Stimulated activated CD8-positive, alpha-beta memory T cell treated with anti-CD3 and anti-CD28 coated beads, Interleukin-4, amount 100 ng/mL, for 4 hours (primary cell): ENCODE measurements around the gene PPP1R18.

Experiments used
- DNase-seq, 2 donors: peaks; one replicate each; pipeline ENCODE4 v3.0.0-alpha.2; 2020; ENCODE audit warnings: low read depth in 2 of 2, low spot score in 1 of 2

Gene PPP1R18

GRCh38 chr6:30689985-30690384 lies 3.5 kb upstream of the PPP1R18 start:
- no peak for DNase-seq

GRCh38 chr6:30689022-30689865 lies 2.8 kb upstream of the PPP1R18 start:
- no peak for DNase-seq

DNA sequence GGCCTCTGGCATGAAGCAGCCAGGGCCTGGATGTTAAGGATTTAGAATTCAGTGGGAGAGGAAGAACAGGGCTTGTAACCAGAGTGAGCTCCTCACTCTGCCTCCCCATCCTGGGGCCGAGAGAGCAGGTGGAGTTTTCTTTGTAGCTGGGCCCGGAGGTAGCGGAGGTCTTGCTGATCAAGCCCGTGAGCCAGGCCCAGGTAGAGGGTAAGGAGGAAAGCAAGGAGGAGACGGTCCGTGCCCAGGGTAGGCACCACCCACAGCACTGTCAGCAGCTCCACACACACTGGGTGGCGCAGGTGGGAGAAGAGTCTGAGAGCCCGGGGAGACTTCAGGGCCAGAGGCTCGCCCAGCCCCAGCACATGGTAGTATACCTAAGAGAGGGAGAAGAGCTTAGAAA lies 2.1 kb upstream of the PPP1R18 start:
- DNase-seq = no peak

DNA sequence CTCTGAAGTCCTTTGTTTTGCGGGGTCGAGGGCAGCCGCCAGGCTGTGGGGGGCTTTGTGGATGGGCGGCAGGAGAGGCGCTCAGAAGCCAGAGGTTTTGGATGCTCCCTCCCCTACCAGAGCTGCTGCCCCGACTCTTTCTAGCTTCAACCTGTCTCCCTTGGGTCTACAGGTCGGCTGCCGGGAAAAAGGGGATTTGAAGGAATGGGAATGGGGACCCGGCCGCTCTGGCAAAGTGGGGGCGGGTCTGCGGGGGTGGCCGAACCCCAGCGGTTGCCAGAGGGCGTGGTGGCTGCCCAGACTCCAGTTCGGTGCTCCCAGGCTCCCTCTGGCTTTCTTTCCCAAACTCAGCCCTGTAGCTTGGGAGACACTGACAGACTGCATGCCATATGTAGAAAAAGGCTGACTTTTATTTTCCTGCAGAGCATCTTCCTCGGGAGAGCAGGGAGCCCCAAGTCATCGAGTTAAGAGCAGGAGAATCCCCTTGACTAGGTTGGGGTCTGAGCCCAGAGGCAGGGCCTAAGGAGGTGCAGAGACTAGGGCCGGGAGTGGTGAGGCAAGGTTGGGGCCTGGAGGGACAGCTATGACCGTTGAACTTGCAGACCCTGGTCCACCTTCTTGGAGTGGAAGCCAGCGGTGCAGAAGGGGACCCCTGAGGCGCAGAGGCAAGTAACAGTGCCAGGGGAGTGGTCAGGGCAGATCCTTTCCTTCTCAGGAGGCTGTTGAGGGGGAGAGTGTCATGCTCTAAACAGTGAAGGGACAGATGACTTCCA lies 1.4 kb upstream of the PPP1R18 start:
- no peak for DNase-seq

- peak; percentile 48 to 68 for DNase-seq
Measured at GRCh38 chr6:30686908-30687658, 638 bp upstream of the PPP1R18 start.

- no peak for DNase-seq
Measured at GRCh38 chr6:30685157-30686008, 1.1 kb downstream of the PPP1R18 start.

DNA sequence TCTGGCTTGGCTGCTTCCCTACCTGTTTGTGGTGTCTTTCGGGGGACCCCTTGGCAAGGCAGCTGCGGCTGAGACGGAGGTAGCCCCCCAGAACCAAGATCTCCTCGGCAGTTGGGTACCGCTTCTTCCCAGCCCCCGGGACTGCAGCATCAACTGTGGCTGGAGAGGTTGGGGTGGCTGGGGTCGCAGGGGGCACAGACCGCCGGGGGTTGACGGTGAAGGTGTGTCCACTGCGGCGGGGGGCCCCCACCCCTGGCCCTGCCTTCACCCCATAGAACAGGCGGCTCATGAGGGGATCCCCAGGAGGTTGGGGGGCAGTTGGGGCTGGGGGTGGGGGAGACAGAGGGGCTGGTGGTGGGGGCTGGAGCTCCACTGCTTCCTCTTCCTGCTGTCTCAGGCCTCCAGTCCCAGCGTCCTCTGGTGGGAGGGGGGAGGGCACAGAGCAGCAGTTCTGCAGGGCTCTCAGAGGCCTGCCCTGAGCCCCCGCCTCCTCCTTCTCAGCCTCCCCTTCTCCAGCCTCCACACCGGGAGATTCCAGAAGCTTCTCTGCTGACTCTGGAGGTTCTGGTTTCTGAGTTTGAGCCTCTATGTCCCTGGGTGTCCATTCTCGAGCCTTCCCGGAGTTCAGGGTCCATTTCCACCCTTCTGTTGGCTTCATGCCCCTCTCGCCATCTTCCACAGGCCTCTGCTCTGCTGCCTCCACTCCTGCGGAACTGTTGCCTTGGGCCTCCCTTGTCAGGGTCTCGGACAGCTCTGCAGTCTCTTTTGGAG lies 1.9 kb downstream of the PPP1R18 start:
- DNase-seq = peak in 1 of 2 donors; percentile 40

GRCh38 chr6:30683980-30684338 lies 2.5 kb downstream of the PPP1R18 start:
- no peak for DNase-seq

GRCh38 chr6:30683183-30683979 lies 3.1 kb downstream of the PPP1R18 start:
- no peak for DNase-seq

GRCh38 chr6:30682143-30683117 lies 4.0 kb downstream of the PPP1R18 start:
- DNase-seq = peak; percentile 55 to 77

GRCh38 chr6:30681766-30682142 lies 4.7 kb downstream of the PPP1R18 start:
- no peak for DNase-seq

- DNase-seq = no peak
Measured at GRCh38 chr6:30679765-30680535, 6.5 kb downstream of the PPP1R18 start.

DNA sequence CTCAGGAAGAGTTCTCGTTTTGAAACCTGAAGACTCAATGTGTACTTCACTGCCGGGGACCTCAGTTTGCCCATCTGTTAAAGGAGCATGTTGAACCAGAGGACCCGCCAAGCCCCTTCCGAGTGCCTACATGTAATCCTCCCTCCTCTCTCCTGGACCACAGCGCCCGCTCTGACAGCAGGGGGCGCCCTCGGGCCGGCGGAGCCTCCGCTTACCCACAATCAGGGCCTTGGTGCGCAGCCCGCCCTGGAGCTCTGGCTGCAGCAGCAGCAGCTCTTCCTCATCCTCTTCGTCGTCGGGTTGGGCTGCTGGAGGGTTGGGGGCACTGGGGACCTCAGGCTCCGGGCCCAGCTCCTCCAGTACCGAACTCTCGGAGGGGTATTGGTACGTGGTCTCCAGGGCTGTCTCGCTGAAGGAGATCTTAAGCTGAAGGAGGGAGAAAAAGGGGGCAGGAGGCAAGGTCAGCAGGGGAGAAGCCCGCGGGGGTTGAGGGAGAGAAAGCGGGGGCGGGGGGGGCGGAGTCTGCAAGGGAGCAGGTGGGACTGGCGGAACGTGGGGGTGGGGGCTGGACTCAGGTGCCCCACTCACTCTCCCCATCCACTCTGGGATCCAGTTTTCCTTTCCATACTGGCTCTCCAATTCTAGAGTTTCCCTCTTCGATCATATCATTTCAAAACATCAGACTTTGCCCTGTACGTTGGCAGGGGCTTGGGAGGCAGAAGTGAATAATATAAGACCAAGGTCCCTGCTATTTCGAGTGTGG lies 7.3 kb downstream of the PPP1R18 start:
- DNase-seq = peak; percentile 76 to 85

GRCh38 chr6:30676660-30677285 lies 9.7 kb downstream of the PPP1R18 start:
- DNase-seq = no peak

GRCh38 chr6:30672445-30673253 lies 13.8 kb downstream of the PPP1R18 start, which contains the start of gene DHX16:
TSS of gene DHX16 (minus strand) at chr6:30673006. CDS start at chr6:30672841, 165 bp downstream.
- peak; percentile 82 to 83 for DNase-seq
